Measurements from ENCODE around the gene TGFB3. TPM values are rescaled to one million over a fixed set of nuclear protein-coding genes. Genes with fewer than 3 reads are reported as not detected.

TGFB3 gene
- total RNA-seq, 4 donors from 2014 or later, result 12.0 to 47.1 (median 23.2) TPM

- peak overlapping the region; percentile 5 to 56 (median 22) for H3K27ac ChIP-seq (replicated peaks in 1 of 4)
- 67% methylated on average over 6 of the region's 6 CpGs for WGBS
- H3K9me3 ChIP-seq, result peaks cover 0 to 5% (median 3%) of the 10 kb centered on the region in 4 donors
- H3K4me1 ChIP-seq, result peaks cover 12 to 21% (median 19%) of the 10 kb centered on the region in 4 donors
- TF ChIP-seq, protein P1, sequence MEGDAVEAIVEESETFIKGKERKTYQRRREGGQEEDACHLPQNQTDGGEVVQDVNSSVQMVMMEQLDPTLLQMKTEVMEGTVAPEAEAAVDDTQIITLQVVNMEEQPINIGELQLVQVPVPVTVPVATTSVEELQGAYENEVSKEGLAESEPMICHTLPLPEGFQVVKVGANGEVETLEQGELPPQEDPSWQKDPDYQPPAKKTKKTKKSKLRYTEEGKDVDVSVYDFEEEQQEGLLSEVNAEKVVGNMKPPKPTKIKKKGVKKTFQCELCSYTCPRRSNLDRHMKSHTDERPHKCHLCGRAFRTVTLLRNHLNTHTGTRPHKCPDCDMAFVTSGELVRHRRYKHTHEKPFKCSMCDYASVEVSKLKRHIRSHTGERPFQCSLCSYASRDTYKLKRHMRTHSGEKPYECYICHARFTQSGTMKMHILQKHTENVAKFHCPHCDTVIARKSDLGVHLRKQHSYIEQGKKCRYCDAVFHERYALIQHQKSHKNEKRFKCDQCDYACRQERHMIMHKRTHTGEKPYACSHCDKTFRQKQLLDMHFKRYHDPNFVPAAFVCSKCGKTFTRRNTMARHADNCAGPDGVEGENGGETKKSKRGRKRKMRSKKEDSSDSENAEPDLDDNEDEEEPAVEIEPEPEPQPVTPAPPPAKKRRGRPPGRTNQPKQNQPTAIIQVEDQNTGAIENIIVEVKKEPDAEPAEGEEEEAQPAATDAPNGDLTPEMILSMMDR (IDR thresholded peaks at IDR 0.05), result no peak
- TF ChIP-seq EP300 (IDR thresholded peaks at IDR 0.05) (no peak), POLR2A (IDR thresholded peaks at IDR 0.05; ENCODE audit: low read depth) (no peak)
- H3K27me3 ChIP-seq, result no peaks in the 10 kb centered on the region
- intact Hi-C loops (cut with DNase I), result no loop called here
- H3K4me3 ChIP-seq, result no peak overlapping the region
- peak; percentile 24 for DNase-seq (ENCODE audit: extremely low spot score)
- H3K36me3 ChIP-seq, result peaks cover 18 to 81% (median 52%) of the 10 kb centered on the region in 4 donors
These were observed 17.9 kb upstream of the TGFB3 start for GRCh38 chr14:75999511-76000190.

GRCh38 chr14:75996488-75996887, 14.7 kb upstream of the TGFB3 start:
- Histone ChIP-seq H3K4me3 (no peak overlapping the region), H3K36me3 (peaks cover 18 to 74% (median 45%) of the 10 kb centered on the region in 4 donors), H3K27me3 (no peaks in the 10 kb centered on the region), H3K9me3 (no peaks in the 10 kb centered on the region), H3K4me1 (peaks cover 29 to 44% (median 38%) of the 10 kb centered on the region in 4 donors), H3K27ac (replicated peaks in 1 of 4) (peak overlapping the region; percentile 74 to 89 (median 84))
- peak; percentile 26 for DNase-seq (ENCODE audit: extremely low spot score)
- TF ChIP-seq POLR2A (IDR thresholded peaks at IDR 0.05; ENCODE audit: low read depth), result no peak
- intact Hi-C loops (cut with DNase I), result no loop called here
- WGBS, result 86% methylated on average over 1 of the region's 1 CpG

DNA sequence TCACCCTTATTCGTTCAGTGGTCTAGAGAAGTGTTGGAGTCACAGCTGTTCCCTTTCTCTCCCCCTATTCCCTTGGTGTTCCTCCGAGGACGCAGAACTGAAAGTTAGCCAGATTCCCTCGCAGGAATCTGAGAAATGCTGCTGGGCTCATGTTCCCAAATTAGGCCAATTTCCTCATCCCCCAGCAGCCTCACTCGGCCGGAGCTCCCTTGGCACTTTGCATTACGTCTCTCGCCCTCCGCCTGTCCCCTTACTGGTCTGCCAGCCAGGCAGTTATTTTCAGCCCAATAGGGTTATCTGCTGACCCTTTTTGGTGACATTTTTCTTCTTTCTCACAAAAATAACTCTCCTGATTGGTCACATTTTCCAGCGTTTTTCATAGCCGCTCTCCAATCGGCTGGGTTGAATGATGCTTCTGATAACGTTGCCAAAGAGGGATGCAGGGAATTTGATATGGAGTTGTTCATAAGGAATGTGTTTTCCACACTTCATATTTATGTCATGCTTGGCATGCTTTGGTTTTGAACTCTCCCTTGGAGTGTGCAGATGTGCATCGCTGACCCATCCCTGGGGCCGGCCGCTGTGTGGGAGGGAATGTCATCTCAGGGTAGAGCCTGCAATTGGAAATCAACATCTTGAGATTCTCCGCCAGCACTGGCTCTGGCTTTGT, 13.7 kb upstream of the TGFB3 start:
- 49% methylated on average over 16 of the region's 17 CpGs for WGBS
- Histone ChIP-seq H3K9me3 (no peaks in the 10 kb centered on the region), H3K27me3 (no peaks in the 10 kb centered on the region), H3K27ac (replicated peaks in 1 of 4) (peak overlapping the region; percentile 74 to 89 (median 84)), H3K4me1 (peaks cover 31 to 47% (median 44%) of the 10 kb centered on the region in 4 donors), H3K36me3 (peaks cover 14 to 74% (median 37%) of the 10 kb centered on the region in 4 donors), H3K4me3 (peak overlapping the region; percentile 16 to 39 (median 37))
- no peak for DNase-seq (ENCODE audit: extremely low spot score)
- TF ChIP-seq EP300 (IDR thresholded peaks at IDR 0.05) (no peak), POLR2AphosphoS5 (IDR thresholded peaks at IDR 0.05) (peak; percentile 81 to 82), POLR2A (IDR thresholded peaks at IDR 0.05; ENCODE audit: low read depth) (no peak)
- TF ChIP-seq, protein P1 (IDR thresholded peaks at IDR 0.05), result no peak
- intact Hi-C loops (cut with DNase I), result no loop called here

GRCh38 chr14:75993567-75994041, 11.8 kb upstream of the TGFB3 start:
- no peak for DNase-seq (ENCODE audit: extremely low spot score)
- peaks cover 38 to 54% (median 49%) of the 10 kb centered on the region in 4 donors for H3K4me1 ChIP-seq
- 95% methylated on average over 1 of the region's 1 CpG for WGBS
- H3K4me3 ChIP-seq, result no peak overlapping the region
- no peaks in the 10 kb centered on the region for H3K27me3 ChIP-seq
- intact Hi-C loops (cut with DNase I), result no loop called here
- H3K36me3 ChIP-seq, result peaks cover 10 to 71% (median 32%) of the 10 kb centered on the region in 4 donors
- no peaks in the 10 kb centered on the region for H3K9me3 ChIP-seq
- H3K27ac ChIP-seq (replicated peaks in 1 of 4), result peak overlapping the region; percentile 52 to 89 (median 78)
- no peak for TF ChIP-seq EP300 (IDR thresholded peaks at IDR 0.05)
- TF ChIP-seq, protein P1 (IDR thresholded peaks at IDR 0.05), result no peak

DNA sequence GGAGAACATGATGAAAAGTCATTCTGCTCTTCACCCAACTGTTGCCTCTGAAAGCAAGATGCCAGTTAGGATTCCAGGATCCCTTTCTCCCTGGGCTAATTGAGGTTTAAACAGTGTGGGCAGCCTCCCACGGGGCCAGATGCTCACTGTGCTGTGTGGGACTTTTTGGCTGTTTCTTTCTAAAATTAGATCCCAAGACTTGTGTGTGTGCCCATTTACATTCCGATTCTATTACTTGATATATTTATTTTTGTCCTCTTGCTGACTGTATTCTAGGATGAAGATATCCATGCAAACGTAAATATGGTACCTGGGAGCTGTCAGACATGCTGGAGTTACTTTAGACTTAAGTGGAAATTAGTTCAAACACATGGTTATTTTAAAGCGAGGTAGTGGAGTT, 10.0 kb upstream of the TGFB3 start:
- no peak for DNase-seq (ENCODE audit: extremely low spot score)
- intact Hi-C loops (cut with DNase I), result no loop called here
- H3K4me1 ChIP-seq, result peaks cover 42 to 69% (median 66%) of the 10 kb centered on the region in 4 donors

More for the DNA sequence above, 10.0 kb upstream of the TGFB3 start:
- Histone ChIP-seq H3K36me3 (peaks cover 0 to 53% (median 18%) of the 10 kb centered on the region in 4 donors), H3K27ac (replicated peaks in 1 of 4) (peak overlapping the region; percentile 73 to 96 (median 82)), H3K4me3 (no peak overlapping the region), H3K9me3 (no peaks in the 10 kb centered on the region), H3K27me3 (no peaks in the 10 kb centered on the region)
- 39% methylated on average over 4 of the region's 4 CpGs for WGBS
- TF ChIP-seq, protein P1 (IDR thresholded peaks at IDR 0.05), result no peak
- TF ChIP-seq POLR2A (IDR thresholded peaks at IDR 0.05; ENCODE audit: low read depth) (no peak), EP300 (IDR thresholded peaks at IDR 0.05) (no peak), POLR2AphosphoS5 (IDR thresholded peaks at IDR 0.05) (peak; percentile 46 to 52)
